IMR-90 (cell line): ENCODE measurements around the gene NPHS1. TPM values are rescaled to one million over a fixed set of nuclear protein-coding genes. Genes with fewer than 3 reads are reported as not detected.

ENCODE experiments used
- ATAC-seq: fragments of 200-7000 bp; cut with Tn5 transposase; 2 replicates; pipeline ENCODE4 v1.9.1; 2020; ENCODE audit warnings: low read depth, mild to moderate bottlenecking, moderate library complexity
- BruUV-seq: library from RNA; stranded (reverse); fragments of 400-500 nt; replicated peaks from 2 replicates; lab custom pipeline; 2021; lab: Mats Ljungman, UMichigan
- CTCF ChIA-PET: fragments of 300-600 bp; formaldehyde crosslinking; extraction: SDS; loops from one replicate; lab custom pipeline; 2021; ENCODE audit warnings: antibody characterized with exemption; lab: Yijun Ruan, JAX
- POLR2A ChIA-PET: fragments of 300-600 bp; sonication (Branson Sonifier 250); formaldehyde crosslinking; loops from one replicate; lab custom pipeline; 2022; ENCODE audit warnings: antibody characterized with exemption; ENCODE audit not compliant: unreplicated experiment; lab: Charles Lee
- DNase-seq: peaks from one replicate; pipeline ENCODE4 v3.0.0; 2013
- H2AFZ ChIP-seq: replicated peaks from 2 replicates; pipeline ENCODE3; 2013; ENCODE audit warnings: low read length, mild to moderate bottlenecking; ENCODE audit not compliant: poor library complexity
- H2AK5ac ChIP-seq: 2 replicates; pipeline ENCODE4 v1.6.1; 2013; ENCODE audit warnings: low read depth, low read length, inconsistent platforms
- H2AK9ac ChIP-seq: replicated peaks from 2 replicates; pipeline ENCODE3; 2013; ENCODE audit warnings: mild to moderate bottlenecking, low read depth, low read length, moderate library complexity; ENCODE audit not compliant: poor library complexity
- H2BK120ac ChIP-seq: 2 replicates; pipeline ENCODE4 v1.6.1; 2013; ENCODE audit warnings: low read depth, low read length, inconsistent platforms
- H2BK15ac ChIP-seq: 3 replicates; pipeline ENCODE4 v1.6.1; 2013; ENCODE audit warnings: low read depth, low read length, inconsistent platforms
- H2BK20ac ChIP-seq: 2 replicates; pipeline ENCODE4 v1.6.1; 2013; ENCODE audit warnings: low read depth, mild to moderate bottlenecking, inconsistent platforms, low read length, moderate library complexity
- H2BK5ac ChIP-seq: 2 replicates; pipeline ENCODE4 v1.6.1; 2013; ENCODE audit warnings: mild to moderate bottlenecking, low read depth, low read length, inconsistent platforms; ENCODE audit not compliant: poor library complexity, severe bottlenecking
- H3K14ac ChIP-seq: replicated peaks from 2 replicates; pipeline ENCODE4 v1.6.1; 2013; ENCODE audit warnings: low read depth, low read length, inconsistent platforms
- H3K18ac ChIP-seq: 2 replicates; pipeline ENCODE4 v1.6.1; 2013; ENCODE audit warnings: low read depth, low read length, control low read depth
- H3K23ac ChIP-seq: 2 replicates; pipeline ENCODE4 v1.6.1; 2013; ENCODE audit warnings: low read depth, low read length, inconsistent platforms
- H3K27ac ChIP-seq: 2 replicates; pipeline ENCODE4 v1.5.1; 2013; ENCODE audit warnings: mild to moderate bottlenecking, control low read depth, low read length; ENCODE audit not compliant: insufficient read depth
- H3K27me3 ChIP-seq: 2 replicates; pipeline ENCODE4 v1.6.1; 2013; ENCODE audit warnings: low read length; ENCODE audit not compliant: control insufficient read depth, insufficient read depth
- H3K36me3 ChIP-seq: 2 replicates; pipeline ENCODE4 v1.6.1; 2013; ENCODE audit warnings: low read length, mixed read lengths; ENCODE audit not compliant: control insufficient read depth, insufficient read depth
- H3K4ac ChIP-seq: 2 replicates; pipeline ENCODE4 v1.6.1; 2013; ENCODE audit warnings: low read depth, low read length, inconsistent platforms
- H3K4me1 ChIP-seq: 2 replicates; pipeline ENCODE4 v1.6.1; 2013; ENCODE audit warnings: low read length, mixed read lengths; ENCODE audit not compliant: control insufficient read depth, insufficient read depth
- H3K4me2 ChIP-seq: 2 replicates; pipeline ENCODE4 v1.6.1; 2013; ENCODE audit warnings: low read depth, mild to moderate bottlenecking, control low read depth, low read length, moderate library complexity
- H3K4me3 ChIP-seq: 2 replicates; pipeline ENCODE4 v1.5.1; 2013; ENCODE audit warnings: low read depth, mild to moderate bottlenecking, control low read depth, low read length, moderate library complexity; ENCODE audit not compliant: insufficient read depth
- H3K56ac ChIP-seq: 2 replicates; pipeline ENCODE4 v1.6.1; 2013; ENCODE audit warnings: low read length, inconsistent platforms; ENCODE audit not compliant: insufficient read depth; ENCODE audit errors: extremely low read depth
- H3K79me1 ChIP-seq, 2 experiments: 2 replicates each; pipeline ENCODE4 v1.6.1; 2013; ENCODE audit warnings: low read length in 2 of 2, inconsistent platforms in 1 of 2, low read depth in 1 of 2
- H3K9ac ChIP-seq: 2 replicates; pipeline ENCODE4 v1.6.1; 2013; ENCODE audit warnings: low read depth, low read length, control low read depth
- H3K9me1 ChIP-seq: 2 replicates; pipeline ENCODE4 v1.6.1; 2013; ENCODE audit warnings: low read length, inconsistent platforms; ENCODE audit not compliant: insufficient read depth
- H3K9me3 ChIP-seq: 2 replicates; pipeline ENCODE4 v1.6.1; 2013; ENCODE audit warnings: low read length; ENCODE audit not compliant: control insufficient read depth, insufficient read depth
- H4K20me1 ChIP-seq: 2 replicates; pipeline ENCODE4 v1.6.1; 2013; ENCODE audit warnings: low read length, inconsistent platforms; ENCODE audit not compliant: insufficient read depth
- H4K5ac ChIP-seq: 2 replicates; pipeline ENCODE4 v1.6.1; 2013; ENCODE audit warnings: mild to moderate bottlenecking, low read depth, low read length, control low read depth
- H4K8ac ChIP-seq, 2 experiments: 2 replicates each; pipeline ENCODE4 v1.6.1; 2013; ENCODE audit warnings: low read depth in 2 of 2, low read length in 2 of 2, control low read depth in 1 of 2, inconsistent platforms in 1 of 2
- H4K91ac ChIP-seq: 2 replicates; pipeline ENCODE4 v1.6.1; 2013; ENCODE audit warnings: low read depth, low read length, inconsistent platforms; ENCODE audit not compliant: insufficient read depth
- BHLHE40 ChIP-seq: fragments of 150-350 bp; IDR thresholded peaks from 2 replicates; pipeline ENCODE4 v1.6.1; 2016; ENCODE audit warnings: mild to moderate bottlenecking, low read depth, low read length
- CEBPB ChIP-seq: IDR thresholded peaks from 2 replicates; pipeline ENCODE4 v1.6.1; 2012; ENCODE audit warnings: low read depth, low read length, improper control_type of control experiment
- CHD1 ChIP-seq: IDR thresholded peaks from 2 replicates; pipeline ENCODE4 v1.6.1; 2012; ENCODE audit warnings: low read depth, low read length, improper control_type of control experiment
- CTCF ChIP-seq: conservative IDR thresholded peaks from 2 replicates; pipeline ENCODE4 v1.5.1; 2012; ENCODE audit warnings: mild to moderate bottlenecking, low read depth, low read length, improper control_type of control experiment
- ELK1 ChIP-seq: fragments of 150-350 bp; IDR thresholded peaks from 2 replicates; pipeline ENCODE4 v1.6.1; 2016; ENCODE audit warnings: low read depth, mild to moderate bottlenecking, low read length, moderate library complexity, borderline replicate concordance
- FOS ChIP-seq: fragments of 150-350 bp; IDR thresholded peaks from 2 replicates; pipeline ENCODE4 v1.6.1; 2016; ENCODE audit warnings: low read depth, low read length
- MAFK ChIP-seq: IDR thresholded peaks from 2 replicates; pipeline ENCODE4 v1.6.1; 2012; ENCODE audit warnings: low read depth, low read length, improper control_type of control experiment
- MAZ ChIP-seq: IDR thresholded peaks from 2 replicates; pipeline ENCODE4 v1.6.1; 2012; ENCODE audit warnings: low read depth, mild to moderate bottlenecking, low read length, improper control_type of control experiment, moderate library complexity, borderline replicate concordance
- MXI1 ChIP-seq: IDR thresholded peaks from 2 replicates; pipeline ENCODE4 v1.6.1; 2012; ENCODE audit warnings: low read depth, mild to moderate bottlenecking, low read length, moderate library complexity, borderline replicate concordance
- NFE2L2 ChIP-seq: fragments of 150-350 bp; IDR thresholded peaks from 2 replicates; pipeline ENCODE4 v1.6.1; 2016; ENCODE audit warnings: low read depth, mild to moderate bottlenecking, low read length
- POLR2A ChIP-seq: IDR thresholded peaks from 2 replicates; pipeline ENCODE4 v1.6.1; 2012; ENCODE audit warnings: mild to moderate bottlenecking, low read depth, low read length
- RAD21 ChIP-seq: IDR thresholded peaks from 2 replicates; pipeline ENCODE4 v1.6.1; 2012; ENCODE audit warnings: low read length, improper control_type of control experiment
- RCOR1 ChIP-seq: IDR thresholded peaks from 2 replicates; pipeline ENCODE4 v1.6.1; 2012; ENCODE audit warnings: mild to moderate bottlenecking, low read length, improper control_type of control experiment; ENCODE audit not compliant: insufficient replicate concordance
- RFX5 ChIP-seq: IDR thresholded peaks from 2 replicates; pipeline ENCODE4 v1.8.0; 2012; ENCODE audit warnings: low read depth, mild to moderate bottlenecking, low read length, moderate library complexity
- SMC3 ChIP-seq: fragments of 150-350 bp; IDR thresholded peaks from 2 replicates; pipeline ENCODE4 v1.6.1; 2016; ENCODE audit warnings: low read depth, mild to moderate bottlenecking, antibody characterized with exemption, low read length, moderate library complexity
- USF2 ChIP-seq: fragments of 150-350 bp; IDR thresholded peaks from 2 replicates; pipeline ENCODE4 v1.6.1; 2017; ENCODE audit warnings: mild to moderate bottlenecking, antibody characterized with exemption, low read length, low read depth
- WGBS, 2 experiments: methylation state at CpG; one replicate each; pipeline versions ENCODE4 v1.1.5 to v1.1.7; 2013; ENCODE audit warnings: missing lambda C conversion rate in 2 of 2; ENCODE audit not compliant: insufficient read length in 1 of 2; ENCODE audit errors: extremely low coverage in 2 of 2; 5-methylcytosine and 5-hydroxymethylcytosine counted together
- dilution Hi-C: fragments of 300-500 bp; cut with HindIII; formaldehyde crosslinking; loops from one replicate; pipeline ENCODE4 v1.14.3; 2018; ENCODE audit warnings: low sequenced_read_pairs; ENCODE audit not compliant: unreplicated experiment
- in situ Hi-C: fragments of 300-500 bp; cut with MboI; formaldehyde crosslinking; loops from 3 replicates; pipeline ENCODE4 v1.14.3; 2019; ENCODE audit warnings: low sequenced_read_pairs, inconsistent platforms, mixed read lengths
- intact Hi-C: fragments of 100-400 bp; cut with micrococcal nuclease; formaldehyde crosslinking; loops from 2 replicates; pipeline ENCODE4 v1.10.0; 2022
- polyA plus RNA-seq, 3 experiments: library from polyadenylated mRNA; depleted of rRNA; stranded (reverse); fragments of >200 nt; gene quantifications; 2 replicates each; pipeline ENCODE4 v1.2.3, GENCODE V29; 2012; ENCODE audit warnings: low replicate concordance in 1 of 3
- total RNA-seq: library from RNA; depleted of rRNA; stranded (reverse); fragments of >200 nt; gene quantifications from 2 replicates; pipeline ENCODE4 v1.2.3, GENCODE V29; 2012

Gene NPHS1
- total and polyA plus RNA-seq, 2 of the 4 experiments (the other 2 are of a cell fraction), result not detected

- no peak overlapping the region for H3K4me2 ChIP-seq
- H3K9me1 ChIP-seq, result no peaks in the 10 kb centered on the region
- POLR2A ChIA-PET, result no interaction called here
- H3K36me3 ChIP-seq, result no peaks in the 10 kb centered on the region
- no peak overlapping the region for H3K4ac ChIP-seq
- no peak for TF ChIP-seq SMC3
- TF ChIP-seq MAFK, result no peak
- TF ChIP-seq ELK1, result no peak
- TF ChIP-seq BHLHE40, result no peak
- TF ChIP-seq FOS, result no peak
- no peak for TF ChIP-seq RAD21
- no peak for TF ChIP-seq RCOR1
- no peak for TF ChIP-seq POLR2A
- TF ChIP-seq CTCF, result no peak
- no peak for TF ChIP-seq CEBPB
- TF ChIP-seq CHD1, result no peak
- no peak for TF ChIP-seq MAZ
- TF ChIP-seq RFX5, result no peak
- TF ChIP-seq NFE2L2, result no peak
- TF ChIP-seq USF2, result no peak
- TF ChIP-seq MXI1, result no peak
- no peak overlapping the region for H3K14ac ChIP-seq
- no peak overlapping the region for H4K91ac ChIP-seq
- H3K56ac ChIP-seq, result no peak overlapping the region
- H2BK15ac ChIP-seq, result no peak overlapping the region
- H3K79me1 ChIP-seq, result no peaks in the 10 kb centered on the region
- no peak for DNase-seq
- no peak overlapping the region for H3K27ac ChIP-seq
- no TSS peak for BruUV-seq
- CTCF ChIA-PET, result no interaction called here
- no peak overlapping the region for H3K4me3 ChIP-seq
- H4K20me1 ChIP-seq, result no peaks in the 10 kb centered on the region; the same call in 1 of the 2 replicates
- dilution Hi-C loops, result no loop called here
- no peak overlapping the region for H2BK5ac ChIP-seq
- H3K9ac ChIP-seq, result no peak overlapping the region
- no peaks in the 10 kb centered on the region; the same call in 1 of the 2 replicates for H3K4me1 ChIP-seq
- WGBS, 2 experiments, result 13% methylated on average over 16 of the region's 24 CpGs; no CpG with 5 or more reads in 1 of the 2 experiments
- peaks cover 74% of the 10 kb centered on the region for H3K27me3 ChIP-seq
- no peak overlapping the region for H4K8ac ChIP-seq
- H2AK5ac ChIP-seq, result no peak overlapping the region
- H2BK20ac ChIP-seq, result no peak overlapping the region
- no peak for ATAC-seq
- H3K23ac ChIP-seq, result no peak overlapping the region
- no peak overlapping the region for H2BK120ac ChIP-seq
- intact Hi-C loops, result no loop called here
- H3K9me3 ChIP-seq, result no peaks in the 10 kb centered on the region
- no peak overlapping the region for H2AK9ac ChIP-seq
- H4K5ac ChIP-seq, result no peak overlapping the region
- no peak overlapping the region for H2AFZ ChIP-seq
- in situ Hi-C loops, result no loop called here
- H3K18ac ChIP-seq, result no peak overlapping the region
These were observed 8.1 kb upstream of the NPHS1 start for GRCh38 chr19:35860436-35860817.
